Stimulated activated CD4-positive, alpha-beta T cell treated with anti-CD3 and anti-CD28 coated beads, Interleukin-12 subunit alpha, Interleukin-12 subunit beta, amount 100 ng/mL, for 24 hours (primary cell): Measurements from ENCODE around the gene GRIK5.
"Not testable (repeated sequence)": the region's sequence is repeated elsewhere in the genome, so short reads cannot be mapped to it uniquely, and the experiment has no call there.

Experiments used
- DNase-seq, 2 experiments: peaks; one replicate each; pipeline ENCODE4 v3.0.0-alpha.2; 2020; ENCODE audit warnings: low read depth in 2 of 2

Gene GRIK5

GRCh38 chr19:42017040-42017439 is 53.0 kb downstream of the GRIK5 start:
- no peak for DNase-seq

- not testable (repeated sequence) for DNase-seq
These were observed 57.3 kb downstream of the GRIK5 start for GRCh38 chr19:42012747-42013146.

DNA sequence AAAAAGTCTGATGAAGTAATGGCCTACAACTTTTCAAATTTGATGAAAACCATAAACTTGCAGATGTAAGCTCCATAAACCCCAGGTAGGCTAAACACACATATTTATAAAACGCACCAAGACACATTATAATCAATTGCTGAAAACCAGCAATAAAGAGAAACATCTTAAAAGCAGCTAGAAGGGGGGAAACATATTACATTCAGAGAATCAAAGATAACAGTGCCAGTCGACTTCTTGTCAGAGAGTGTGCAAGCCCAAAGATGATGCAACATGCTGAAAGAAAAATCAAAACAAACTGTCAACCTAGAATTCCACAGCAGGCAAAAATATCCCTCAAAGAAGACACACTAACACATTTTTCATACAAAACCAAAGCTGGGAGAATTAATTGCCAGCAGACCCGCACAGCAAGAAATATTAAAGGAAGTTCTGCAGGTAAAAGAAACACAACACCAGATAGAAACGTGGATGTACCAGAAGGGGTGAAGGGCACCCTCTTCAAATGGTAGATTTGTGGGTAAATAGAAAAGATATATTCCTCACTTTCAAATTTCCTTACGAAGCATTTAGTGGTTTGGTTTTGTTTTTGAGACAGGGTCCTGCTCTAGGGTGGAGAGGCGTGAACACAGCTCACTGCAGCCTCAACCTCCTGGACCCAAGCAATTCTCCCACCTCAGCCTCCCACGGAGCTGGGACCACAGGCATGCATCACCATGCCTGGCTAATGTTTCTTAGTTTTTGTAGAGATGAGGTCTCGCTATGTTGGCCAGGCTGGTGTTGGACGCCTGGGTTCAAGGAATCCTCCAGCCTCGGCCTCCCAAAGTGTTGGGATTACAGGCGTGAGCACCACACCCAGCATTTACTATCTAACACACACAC is 59.5 kb downstream of the GRIK5 start:
- DNase-seq: no peak

DNA sequence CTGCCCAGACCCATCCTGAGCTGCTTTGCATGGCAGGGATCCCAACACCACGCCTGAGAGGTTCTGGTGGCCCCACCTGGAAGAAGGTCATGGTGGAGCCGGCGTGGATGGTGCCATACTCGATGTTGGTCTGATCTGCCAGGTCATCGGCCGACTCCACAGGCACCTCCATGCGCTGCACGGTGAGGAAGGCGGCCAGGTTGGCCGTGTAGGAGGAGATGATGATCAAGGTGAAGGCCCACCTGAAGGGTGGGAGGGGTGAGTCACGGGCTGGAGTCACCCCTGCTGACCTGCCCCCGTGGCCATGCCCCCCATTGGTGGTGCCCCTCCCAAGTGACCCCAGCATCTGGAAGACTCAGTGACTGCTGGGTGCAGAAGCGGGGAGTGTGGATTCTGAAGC is 63.4 kb downstream of the GRIK5 start:
- no peak for DNase-seq

DNA sequence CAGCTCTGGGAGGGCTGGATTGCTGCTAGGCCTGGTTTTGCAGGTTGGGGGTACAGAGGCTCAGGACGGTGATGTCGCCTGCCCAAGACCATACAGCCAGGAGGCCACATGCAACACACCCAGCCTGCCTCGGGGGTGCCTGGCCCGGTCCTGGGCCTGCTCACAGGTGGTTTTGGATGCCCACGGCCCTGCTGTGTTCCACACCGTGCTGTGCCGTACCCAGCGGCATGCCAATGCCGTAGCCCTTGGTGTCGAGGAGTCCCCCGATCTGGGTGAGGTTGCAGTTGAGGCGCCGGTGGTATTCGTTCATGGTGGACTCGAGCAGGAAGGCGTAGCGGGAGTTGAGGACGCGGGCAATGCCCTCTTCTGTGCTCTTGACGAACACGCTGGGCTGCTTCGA is 64.5 kb downstream of the GRIK5 start:
- DNase-seq: no peak

- DNase-seq: no peak
These were observed 66.3 kb downstream of the GRIK5 start for GRCh38 chr19:42003506-42004294.

DNA sequence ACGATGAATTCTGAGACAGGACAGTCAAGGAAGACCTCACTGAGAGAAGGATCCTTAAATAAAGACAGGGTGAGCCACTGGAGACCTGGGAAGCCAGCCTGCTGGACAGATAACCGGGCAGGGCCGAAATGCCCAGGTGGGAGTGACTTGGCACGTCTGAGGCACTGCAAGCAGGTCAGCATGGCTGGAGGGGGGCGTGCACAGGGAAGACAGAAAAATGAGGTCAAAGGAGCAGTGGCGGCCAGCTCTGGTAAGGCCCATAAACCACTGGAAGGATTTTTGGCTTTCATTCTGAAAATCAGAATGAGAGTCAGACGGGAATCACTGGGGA is 70.2 kb downstream of the GRIK5 start:
- no peak for DNase-seq

DNA sequence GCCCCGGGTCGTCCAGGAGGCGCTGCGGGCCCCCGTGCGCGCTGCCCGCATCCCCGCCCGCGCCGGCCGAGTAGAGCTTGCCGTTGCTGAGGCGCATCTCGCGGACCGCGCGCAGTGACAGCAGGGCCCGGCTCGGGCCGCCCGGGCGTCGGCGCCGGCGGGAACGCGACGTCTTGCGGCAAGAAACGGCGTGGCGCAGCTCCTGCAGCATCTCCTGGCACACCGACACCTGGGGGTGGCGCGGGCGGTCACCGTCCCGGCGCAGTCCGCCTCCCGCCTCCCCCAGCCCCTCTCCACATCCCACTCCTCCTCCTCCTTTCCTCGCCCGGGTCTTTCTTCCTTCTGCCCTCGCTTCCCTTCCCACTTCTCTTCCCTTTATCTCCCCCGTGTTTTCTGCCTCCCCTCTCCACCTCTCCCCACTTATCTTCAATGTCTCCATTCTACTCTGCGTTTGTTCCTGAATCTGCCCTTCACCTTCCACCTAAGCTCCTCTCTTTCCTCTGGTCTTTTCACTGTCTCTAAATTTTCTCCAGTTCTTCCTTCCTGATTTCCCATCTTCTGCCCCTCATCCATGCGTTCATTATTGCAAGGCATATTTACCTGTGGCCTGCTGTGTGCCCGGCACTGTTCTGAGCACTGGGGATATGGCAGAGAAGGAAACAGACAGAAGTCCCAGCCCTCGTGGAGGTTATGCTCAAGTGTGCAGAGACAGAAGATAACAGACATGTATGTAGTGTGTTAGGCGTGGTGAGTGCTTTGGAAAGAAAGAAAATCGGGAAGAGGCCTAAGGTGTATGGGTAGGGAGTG is 70.7 kb downstream of the GRIK5 start:
- DNase-seq: no peak

DNA sequence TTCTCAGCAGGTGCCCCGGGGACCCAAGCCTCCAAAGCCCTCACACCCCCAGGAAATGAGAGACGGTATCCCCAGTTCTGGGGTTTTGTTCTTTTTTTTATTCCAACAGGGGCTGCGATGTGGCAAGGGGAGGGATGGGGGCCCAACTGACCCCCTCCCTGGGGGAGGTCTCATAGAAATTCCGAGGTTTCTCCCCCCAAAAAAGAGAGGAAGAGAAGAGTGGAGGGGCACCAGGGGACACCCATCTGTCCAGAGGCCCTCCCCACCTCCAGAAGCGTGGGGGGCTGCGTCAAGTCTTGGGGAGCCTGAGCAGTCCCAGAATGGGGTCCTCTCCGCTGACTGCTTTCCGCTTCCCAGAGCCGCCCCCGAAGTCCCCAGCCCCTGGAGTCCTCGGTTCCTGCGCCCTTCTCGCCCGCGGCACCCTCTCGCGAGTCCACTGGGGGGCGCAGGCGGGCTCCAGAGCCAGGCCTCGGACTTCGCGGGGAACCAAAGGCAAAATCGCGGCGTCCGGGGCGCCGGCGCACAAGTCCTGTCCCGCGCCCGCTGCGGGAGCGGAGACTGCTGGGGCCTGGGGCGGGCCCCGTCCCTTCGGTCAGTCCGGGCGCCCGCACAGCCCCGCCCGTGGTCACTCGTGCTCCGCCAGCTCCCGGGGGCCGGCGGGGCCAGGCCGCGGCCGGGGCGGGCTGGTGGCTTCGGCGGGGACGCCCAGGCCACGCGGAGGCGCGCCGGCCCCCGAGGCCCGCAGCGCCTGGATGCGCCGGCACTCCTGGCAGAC is 71.6 kb downstream of the GRIK5 start:
- peak in 1 of 2 experiments; percentile 45 for DNase-seq

DNA sequence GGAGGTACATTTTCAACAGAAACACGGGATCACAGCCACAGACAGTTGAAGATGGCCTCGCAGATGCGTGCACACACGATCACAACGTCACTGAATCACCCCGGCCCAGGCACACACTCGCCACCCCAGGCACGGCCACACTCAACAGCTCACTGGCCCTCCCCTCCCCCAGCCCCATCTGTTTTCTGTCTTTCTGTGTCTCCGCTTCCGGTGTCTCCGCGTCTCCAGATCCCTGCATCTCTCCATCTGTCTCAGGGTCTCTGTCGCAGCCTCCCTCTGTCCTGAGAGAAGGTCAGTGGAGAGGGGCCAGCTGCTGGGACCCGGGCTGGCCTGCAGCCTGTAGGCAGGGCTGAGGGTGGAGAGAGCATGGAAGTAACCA is 72.2 kb downstream of the GRIK5 start:
- DNase-seq: no peak

GRCh38 chr19:41997121-41997850 is 72.7 kb downstream of the GRIK5 start:
- no peak for DNase-seq

- no peak for DNase-seq
These were observed 73.8 kb downstream of the GRIK5 start for GRCh38 chr19:41995959-41996797.

- DNase-seq: no peak
These were observed 74.7 kb downstream of the GRIK5 start for GRCh38 chr19:41994994-41995958.

DNA sequence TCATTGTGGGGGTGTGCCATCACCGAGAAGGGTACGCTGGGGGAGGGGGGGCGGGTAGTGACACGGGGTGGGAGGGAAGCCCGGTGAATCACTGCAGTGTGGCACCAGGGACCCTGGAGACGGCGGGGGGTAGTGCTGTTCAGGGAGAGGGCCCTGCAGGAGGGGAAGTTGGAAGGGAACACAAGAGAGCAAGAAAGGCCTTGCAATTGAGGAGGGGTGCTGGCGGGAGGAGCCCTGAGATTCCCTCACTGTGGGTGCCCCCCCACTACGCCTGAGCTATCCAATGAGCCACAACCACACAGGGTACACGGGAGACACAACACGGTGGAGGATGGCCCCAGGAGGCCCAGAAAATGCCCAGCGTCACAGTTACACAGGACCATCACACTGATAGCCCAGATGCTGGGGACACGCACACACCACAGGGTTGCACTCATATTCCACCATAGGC is 75.5 kb downstream of the GRIK5 start:
- no peak for DNase-seq

DNA sequence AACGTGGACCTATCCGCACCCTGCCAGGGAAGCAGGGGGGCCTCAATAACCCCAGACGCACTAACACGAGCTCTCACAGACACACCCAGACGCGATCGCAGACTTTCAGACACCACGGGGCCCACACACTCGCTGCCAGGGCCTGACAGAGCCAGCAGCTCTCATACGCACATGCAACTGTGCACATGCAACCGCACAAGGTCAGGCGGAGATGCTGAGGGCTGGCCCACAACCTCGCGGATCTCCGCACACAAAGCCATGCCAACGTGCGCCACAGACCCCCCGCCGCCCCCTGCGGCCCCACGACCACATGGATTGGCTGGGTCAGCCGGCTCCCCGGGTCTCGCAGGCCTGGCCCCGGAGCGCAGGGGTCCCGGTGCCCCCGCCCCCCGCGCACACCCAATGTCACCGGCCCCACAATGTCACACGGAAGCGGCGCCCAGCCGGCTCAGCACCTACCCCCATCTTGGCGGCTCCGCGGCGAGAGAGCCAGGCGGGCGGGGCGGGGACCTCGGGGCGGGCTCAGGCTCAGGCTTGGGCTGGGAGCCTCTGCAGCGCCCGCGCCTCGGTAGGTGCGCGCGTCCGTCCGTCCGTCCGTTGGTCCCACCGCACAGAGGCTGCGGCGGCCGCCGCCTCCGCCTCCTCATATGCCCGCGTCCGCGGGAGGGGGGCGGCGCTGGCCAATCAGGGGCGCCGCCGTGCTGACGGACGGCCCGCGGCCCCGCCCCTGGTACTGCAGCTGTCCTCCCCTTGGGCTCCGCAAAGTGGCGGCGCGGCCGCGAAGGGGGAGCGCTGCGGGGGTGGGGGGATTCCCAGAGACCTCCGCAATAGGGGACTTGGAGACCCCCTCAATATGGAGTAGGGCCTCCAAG is 76.2 kb downstream of the GRIK5 start, which contains the start of gene ATP1A3:
TSS of gene ATP1A3 (minus strand) at position 619 of the 872 bp plus-strand sequence. CDS start at position 465, 154 bp downstream.
- peak; percentile 19 to 45 for DNase-seq

- not testable (repeated sequence) for DNase-seq
These were observed 78.0 kb downstream of the GRIK5 start for GRCh38 chr19:41991925-41992569.

DNA sequence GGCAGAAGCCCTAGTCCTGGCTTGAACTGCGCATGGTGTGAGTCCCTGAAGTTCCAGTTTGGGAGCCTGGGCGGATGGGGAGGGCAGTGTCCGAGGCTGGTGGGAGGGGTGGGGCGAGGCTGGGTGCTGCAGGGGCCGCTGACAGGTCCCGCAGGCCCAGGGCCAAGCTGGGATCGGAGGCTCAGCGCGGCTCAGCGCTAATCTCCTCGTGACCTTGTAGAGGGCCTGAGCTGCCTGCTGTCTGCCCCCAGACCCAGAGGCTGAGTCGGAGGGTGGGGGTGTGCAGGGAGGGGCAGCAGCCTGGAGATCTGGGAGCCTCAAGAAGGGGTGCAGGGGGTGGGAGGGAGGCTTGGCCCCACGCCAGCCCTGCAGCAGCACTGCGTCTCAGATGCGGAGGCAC is 79.0 kb downstream of the GRIK5 start:
- DNase-seq: no peak
